ENCODE data around the gene CREB1.

GRCh38 chr2:207499114-207499513, 30.6 kb upstream of the CREB1 start:
- TF ChIP-seq CTCF (IDR thresholded peaks at IDR 0.05) (no peak), POLR2A (IDR thresholded peaks at IDR 0.05) (no peak)
